ENCODE data around the gene NAT9. TPM values are rescaled to one million over a fixed set of nuclear protein-coding genes. Genes with fewer than 3 reads are reported as not detected.

Gene NAT9
- polyA plus RNA-seq, 2 of the 4 experiments (the other 2 are of a cell fraction), result 43.4 to 71.4 TPM

GRCh38 chr17:74784125-74784810 lies 8.1 kb upstream of the NAT9 start:
- FAIRE-seq (no peak), ATAC-seq (no peak), DNase-seq (ENCODE audit: low read depth in 1 of 2, low spot score in 1 of 2) (no peak)
- H3K4me3 ChIP-seq, result no peak overlapping the region
- WGBS (ENCODE audit: missing lambda C conversion rate), result 90% methylated on average over 5 of the region's 5 CpGs
- no peaks in the 10 kb centered on the region for H3K9me3 ChIP-seq
- H3K4me1 ChIP-seq, result no peaks in the 10 kb centered on the region
- ChIA-PET CTCF (interaction anchor here (1.2 to 53.6 kb wide), 6 partner anchors 5 to 127 kb away, joined by 3 to 1302 read pairs (median 349); partner anchors contain the start of genes FDXR, GRIN2C, NAT9 and NHERF1), POLR2A (no interaction called here)
- H3K27ac ChIP-seq, result no peak overlapping the region
- no peak for TF ChIP-seq CBX2 (IDR thresholded peaks at IDR 0.05; ENCODE audit: borderline replicate concordance, low read depth)
- no peak for TF ChIP-seq GATA3 (IDR thresholded peaks at IDR 0.05; ENCODE audit: borderline replicate concordance)
- no peak for TF ChIP-seq NPAS2 (CRISPR knock-in tag; IDR thresholded peaks at IDR 0.05; ENCODE audit: borderline replicate concordance)
- no peak for TF ChIP-seq SMC3 (IDR thresholded peaks at IDR 0.05)
- no peak for TF ChIP-seq PHF8 (IDR thresholded peaks at IDR 0.05; ENCODE audit: borderline replicate concordance, low read depth)
- H3K4me2 ChIP-seq, result no peak overlapping the region

- ChIA-PET POLR2A (no interaction called here), CTCF (interaction anchor here (1.0 to 53.6 kb wide), 12 partner anchors 7 to 226 kb away, joined by 3 to 1302 read pairs (median 8); partner anchors contain the start of genes FDXR, GRIN2C, NAT9 and NHERF1)
- H3K4me3 ChIP-seq, result no peak overlapping the region
- no peak for DNase-seq (ENCODE audit: low read depth in 1 of 2, low spot score in 1 of 2)
- 89% methylated on average over 5 of the region's 5 CpGs for WGBS (ENCODE audit: missing lambda C conversion rate)
- H3K9me3 ChIP-seq, result no peaks in the 10 kb centered on the region
- ATAC-seq, result no peak
- TF ChIP-seq HOXA7 (CRISPR knock-in tag; IDR thresholded peaks at IDR 0.05) (no peak), HOXB5 (CRISPR knock-in tag; IDR thresholded peaks at IDR 0.05) (no peak), SREBF2 (IDR thresholded peaks at IDR 0.05) (no peak)
- H3K4me1 ChIP-seq, result peaks cover 5% of the 10 kb centered on the region; the same call in 1 of the 3 replicates
- FAIRE-seq, result peak; percentile 7
- H3K27ac ChIP-seq, result no peak overlapping the region
- no peak overlapping the region for H3K4me2 ChIP-seq
These were observed 6.4 kb upstream of the NAT9 start for GRCh38 chr17:74782571-74782970.

GRCh38 chr17:74780443-74781238 lies 4.5 kb upstream of the NAT9 start:
- no peak overlapping the region for H3K4me3 ChIP-seq
- no peaks in the 10 kb centered on the region for H3K9me3 ChIP-seq
- ATAC-seq (peak; percentile 76 to 81), FAIRE-seq (no peak), DNase-seq (ENCODE audit: low read depth in 1 of 2, low spot score in 1 of 2) (peak; percentile 76 to 88)
- ChIA-PET POLR2A (no interaction called here), CTCF (interaction anchor here (1.0 to 53.6 kb wide), 10 partner anchors 6 to 214 kb away, joined by 3 to 1302 read pairs (median 21); partner anchors contain the start of genes FDXR, GRIN2C, NAT9 and NHERF1)
- WGBS (ENCODE audit: missing lambda C conversion rate), result 43% methylated on average over 7 of the region's 7 CpGs
- H3K4me2 ChIP-seq, result no peak overlapping the region
- TF ChIP-seq RAD21 (conservative IDR thresholded peaks at IDR 0.05 in 1 of 2, IDR thresholded peaks at IDR 0.05 in 1 of 2) (peak; percentile 55 to 69), REST (IDR thresholded peaks at IDR 0.05) (no peak), SMC3 (IDR thresholded peaks at IDR 0.05) (peak; percentile 58), CTCF (IDR thresholded peaks at IDR 0.05) (peak; percentile 71)
- no peak overlapping the region for H3K27ac ChIP-seq
- H3K4me1 ChIP-seq, result peaks cover 10% of the 10 kb centered on the region; the same call in 2 of the 3 replicates

Data from A549 (cell line).